ENCODE measurements around the gene FSCN2. TPM values are rescaled to one million over a fixed set of nuclear protein-coding genes. Genes with fewer than 3 reads are reported as not detected.

The FSCN2 gene
- total RNA-seq, 1 donor from 2014 or later: 6.6 TPM

DNA sequence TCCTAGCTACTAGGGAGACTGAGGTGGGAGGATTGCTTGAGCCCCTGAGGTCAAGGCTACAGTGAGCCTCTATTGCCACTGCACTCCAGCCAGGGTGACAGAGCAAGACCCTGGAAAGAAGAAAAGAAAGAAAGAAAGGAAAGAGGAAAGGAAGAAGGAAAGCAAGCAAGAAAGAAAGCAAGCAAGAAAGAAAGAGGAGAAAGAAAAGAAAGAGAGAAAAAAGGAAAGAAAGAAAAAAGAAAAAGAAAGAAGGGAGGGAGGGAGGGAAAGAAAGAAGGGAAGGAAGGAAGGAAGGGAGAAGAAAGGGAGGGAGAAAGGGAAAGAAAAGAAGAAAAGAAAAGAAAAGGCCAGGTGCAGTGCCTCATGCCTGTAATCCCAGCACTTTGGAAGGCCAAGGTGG lies 24.6 kb upstream of the FSCN2 start:
- H3K27ac ChIP-seq: no peak overlapping the region
- peaks cover 2% of the 10 kb centered on the region for H3K4me1 ChIP-seq
- no peaks in the 10 kb centered on the region for H3K9me3 ChIP-seq
- no peaks in the 10 kb centered on the region for H3K27me3 ChIP-seq
- TF ChIP-seq, protein P1, sequence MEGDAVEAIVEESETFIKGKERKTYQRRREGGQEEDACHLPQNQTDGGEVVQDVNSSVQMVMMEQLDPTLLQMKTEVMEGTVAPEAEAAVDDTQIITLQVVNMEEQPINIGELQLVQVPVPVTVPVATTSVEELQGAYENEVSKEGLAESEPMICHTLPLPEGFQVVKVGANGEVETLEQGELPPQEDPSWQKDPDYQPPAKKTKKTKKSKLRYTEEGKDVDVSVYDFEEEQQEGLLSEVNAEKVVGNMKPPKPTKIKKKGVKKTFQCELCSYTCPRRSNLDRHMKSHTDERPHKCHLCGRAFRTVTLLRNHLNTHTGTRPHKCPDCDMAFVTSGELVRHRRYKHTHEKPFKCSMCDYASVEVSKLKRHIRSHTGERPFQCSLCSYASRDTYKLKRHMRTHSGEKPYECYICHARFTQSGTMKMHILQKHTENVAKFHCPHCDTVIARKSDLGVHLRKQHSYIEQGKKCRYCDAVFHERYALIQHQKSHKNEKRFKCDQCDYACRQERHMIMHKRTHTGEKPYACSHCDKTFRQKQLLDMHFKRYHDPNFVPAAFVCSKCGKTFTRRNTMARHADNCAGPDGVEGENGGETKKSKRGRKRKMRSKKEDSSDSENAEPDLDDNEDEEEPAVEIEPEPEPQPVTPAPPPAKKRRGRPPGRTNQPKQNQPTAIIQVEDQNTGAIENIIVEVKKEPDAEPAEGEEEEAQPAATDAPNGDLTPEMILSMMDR (IDR thresholded peaks at IDR 0.05): no peak
- TF ChIP-seq POLR2AphosphoS5 (IDR thresholded peaks at IDR 0.05; ENCODE audit: insufficient read depth in 1 of 2, low read depth in 1 of 2): no peak
- TF ChIP-seq POLR2A (IDR thresholded peaks at IDR 0.05): no peak
- intact Hi-C loops (cut with DNase I): no loop called here
- H3K4me3 ChIP-seq: no peak overlapping the region
- H3K36me3 ChIP-seq: peaks cover 0 to under 1% of the 10 kb centered on the region in 2 donors
- DNase-seq (ENCODE audit: extremely low spot score in 2 of 2): no peak

DNA sequence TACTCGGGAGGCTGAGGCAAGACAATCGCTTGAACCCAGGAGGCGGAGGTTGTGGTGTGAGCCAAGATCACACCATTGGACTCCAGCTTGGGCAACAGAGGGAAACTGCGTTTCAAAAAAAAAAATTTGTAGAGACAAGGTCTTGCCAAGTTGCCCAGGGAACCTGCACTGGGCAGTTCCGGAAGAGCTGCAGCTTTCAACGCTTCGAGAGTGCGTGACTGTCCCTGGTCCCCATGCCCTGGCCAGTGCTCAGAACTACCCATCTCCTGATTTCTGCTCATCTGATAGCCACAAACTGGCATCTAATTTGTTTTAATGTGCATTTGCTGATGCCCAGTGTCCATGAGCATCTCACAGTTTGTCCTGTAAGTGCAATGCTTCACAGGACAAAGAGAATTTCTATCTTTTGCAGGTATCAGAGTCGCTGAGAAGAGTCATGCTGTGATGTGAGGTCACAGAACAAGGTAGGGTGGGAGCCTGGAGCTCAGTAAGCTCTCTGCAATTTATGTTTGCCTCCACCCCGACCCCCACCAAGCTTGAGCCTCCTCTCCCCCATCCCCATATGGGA lies 19.5 kb upstream of the FSCN2 start:
- Histone ChIP-seq H3K27ac (peak overlapping the region; percentile 98), H3K27me3 (no peaks in the 10 kb centered on the region), H3K4me1 (peaks cover 32% of the 10 kb centered on the region), H3K4me3 (peak overlapping the region; percentile 93 to 99), H3K36me3 (peaks cover 9 to 37% of the 10 kb centered on the region in 2 donors), H3K9me3 (no peaks in the 10 kb centered on the region)
- DNase-seq (ENCODE audit: extremely low spot score in 2 of 2): no peak
- TF ChIP-seq POLR2AphosphoS5 (IDR thresholded peaks at IDR 0.05; ENCODE audit: insufficient read depth in 1 of 2, low read depth in 1 of 2) (no peak), POLR2A (IDR thresholded peaks at IDR 0.05) (no peak)
- TF ChIP-seq, protein P1 (IDR thresholded peaks at IDR 0.05): no peak
- intact Hi-C loops (cut with DNase I): no loop called here

DNA sequence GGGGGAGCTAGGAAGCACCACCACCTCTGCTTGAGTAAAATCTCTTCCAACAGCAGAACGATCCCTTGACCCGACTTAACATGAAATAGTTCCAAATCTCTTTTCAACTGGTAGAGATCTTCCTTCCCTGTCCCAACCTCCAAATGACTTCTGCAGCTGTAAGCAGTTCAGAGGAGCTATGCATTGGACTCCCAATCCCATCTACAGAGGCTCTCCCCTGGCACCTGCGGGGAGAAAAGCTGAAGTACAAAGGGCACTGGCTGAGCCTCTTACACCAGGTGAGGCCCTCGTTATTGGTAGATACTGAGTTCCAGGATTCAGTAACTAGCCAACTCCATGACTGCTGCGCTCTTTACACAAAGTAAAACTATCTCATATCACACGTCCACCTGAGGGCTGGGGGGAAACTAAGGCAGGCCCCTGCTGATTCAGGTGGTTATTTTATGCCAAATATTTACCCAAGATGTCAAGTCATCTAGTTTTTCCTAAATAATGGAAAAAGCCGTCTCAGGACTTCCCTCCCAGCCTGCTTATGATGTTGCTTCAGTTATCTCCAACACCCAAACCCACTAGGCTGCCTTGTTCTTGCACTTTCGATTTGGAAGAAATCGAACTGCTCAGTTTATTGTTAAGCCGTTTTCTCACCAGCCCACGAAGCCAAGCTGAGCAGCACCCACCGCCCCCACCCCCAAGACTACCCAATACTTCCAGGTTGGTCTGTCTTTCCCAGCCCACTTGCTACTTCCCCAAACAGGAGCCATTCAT lies 18.8 kb upstream of the FSCN2 start:
- H3K9me3 ChIP-seq: no peaks in the 10 kb centered on the region
- H3K27me3 ChIP-seq: no peaks in the 10 kb centered on the region
- peak overlapping the region; percentile 98 for H3K27ac ChIP-seq
- peaks cover 9 to 37% of the 10 kb centered on the region in 2 donors for H3K36me3 ChIP-seq
- H3K4me3 ChIP-seq: peak overlapping the region; percentile 93 to 99
- H3K4me1 ChIP-seq: peaks cover 32% of the 10 kb centered on the region
- no peak for TF ChIP-seq POLR2A (IDR thresholded peaks at IDR 0.05)
- intact Hi-C loops (cut with DNase I): no loop called here
- DNase-seq (ENCODE audit: extremely low spot score in 2 of 2): no peak

DNA sequence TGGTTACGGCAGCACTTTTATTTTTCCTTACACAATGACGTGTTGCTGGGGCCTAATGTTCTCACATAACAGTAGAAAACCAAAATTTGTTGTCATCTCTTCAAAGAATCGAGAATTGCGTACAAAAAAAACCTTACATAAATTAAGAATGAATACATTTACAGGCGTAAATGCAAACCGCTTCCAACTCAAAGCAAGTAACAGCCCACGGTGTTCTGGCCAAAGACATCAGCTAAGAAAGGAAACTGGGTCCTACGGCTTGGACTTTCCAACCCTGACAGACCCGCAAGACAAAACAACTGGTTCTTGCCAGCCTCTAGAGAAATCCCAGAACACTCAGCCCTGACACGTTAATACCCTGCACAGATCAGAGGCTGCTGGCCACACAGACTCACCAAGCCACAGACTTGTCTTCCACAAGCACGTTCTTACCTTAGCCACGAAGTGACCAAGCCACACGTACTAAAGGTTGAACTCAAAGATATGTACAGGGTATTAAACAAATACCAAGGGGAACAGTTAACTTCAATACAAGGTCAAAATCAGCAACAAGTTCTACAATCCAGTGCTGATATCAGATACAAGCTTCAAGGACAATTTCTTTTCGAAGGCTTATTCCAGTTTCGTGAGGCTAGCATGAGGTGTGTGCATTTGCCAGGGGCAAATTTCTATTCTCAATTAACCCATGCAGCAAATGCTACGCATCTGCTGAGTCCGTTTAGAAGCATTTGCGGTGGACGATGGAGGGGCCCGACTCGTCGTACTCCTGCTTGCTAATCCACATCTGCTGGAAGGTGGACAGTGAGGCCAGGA lies 18.0 kb upstream of the FSCN2 start:
- Histone ChIP-seq H3K27me3 (no peaks in the 10 kb centered on the region), H3K4me3 (peak overlapping the region; percentile 93 to 99), H3K27ac (peak overlapping the region; percentile 98), H3K9me3 (no peaks in the 10 kb centered on the region), H3K36me3 (peaks cover 9 to 37% of the 10 kb centered on the region in 2 donors), H3K4me1 (peaks cover 32% of the 10 kb centered on the region)
- TF ChIP-seq, protein P1 (IDR thresholded peaks at IDR 0.05): no peak
- TF ChIP-seq POLR2AphosphoS5 (IDR thresholded peaks at IDR 0.05; ENCODE audit: insufficient read depth in 1 of 2, low read depth in 1 of 2) (no peak), POLR2A (IDR thresholded peaks at IDR 0.05) (no peak)
- intact Hi-C loops (cut with DNase I): loop anchor here (2.0 to 5.0 kb wide), 2 partner anchors 42 to 113 kb away; partner anchors contain the start of gene FAAP100
- DNase-seq (ENCODE audit: extremely low spot score in 2 of 2): no peak

DNA sequence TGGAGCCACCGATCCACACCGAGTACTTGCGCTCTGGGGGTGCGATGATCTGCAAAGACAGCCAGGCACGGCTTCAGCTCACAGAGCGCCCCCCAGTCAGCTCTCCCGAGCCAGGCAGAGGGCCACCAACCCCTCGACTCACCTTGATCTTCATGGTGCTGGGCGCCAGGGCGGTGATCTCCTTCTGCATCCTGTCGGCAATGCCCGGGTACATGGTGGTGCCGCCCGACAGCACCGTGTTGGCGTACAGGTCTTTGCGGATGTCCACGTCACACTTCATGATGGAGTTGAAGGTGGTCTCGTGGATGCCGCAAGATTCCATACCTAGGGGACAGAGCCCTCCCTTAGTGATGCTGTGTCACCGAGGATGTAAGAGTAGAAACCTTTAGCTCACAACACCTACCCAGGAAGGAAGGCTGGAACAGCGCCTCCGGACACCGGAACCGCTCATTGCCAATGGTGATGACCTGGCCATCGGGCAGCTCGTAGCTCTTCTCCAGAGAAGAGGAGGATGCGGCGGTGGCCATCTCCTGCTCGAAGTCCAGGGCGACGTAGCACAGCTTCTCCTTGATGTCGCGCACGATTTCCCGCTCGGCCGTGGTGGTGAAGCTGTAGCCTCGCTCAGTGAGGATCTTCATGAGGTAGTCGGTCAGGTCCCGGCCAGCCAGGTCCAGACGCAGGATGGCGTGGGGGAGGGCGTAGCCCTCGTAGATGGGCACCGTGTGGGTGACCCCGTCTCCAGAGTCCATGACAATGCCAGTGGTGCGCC lies 17.2 kb upstream of the FSCN2 start:
- Histone ChIP-seq H3K27me3 (no peaks in the 10 kb centered on the region), H3K36me3 (peaks cover 9 to 37% of the 10 kb centered on the region in 2 donors), H3K4me1 (peaks cover 39% of the 10 kb centered on the region), H3K27ac (peak overlapping the region; percentile 98), H3K9me3 (no peaks in the 10 kb centered on the region), H3K4me3 (peak overlapping the region; percentile 93 to 99)
- TF ChIP-seq POLR2AphosphoS5 (IDR thresholded peaks at IDR 0.05; ENCODE audit: insufficient read depth in 1 of 2, low read depth in 1 of 2) (peak in 1 of 2 donors; percentile 69), POLR2A (IDR thresholded peaks at IDR 0.05) (no peak)
- TF ChIP-seq, protein P1 (IDR thresholded peaks at IDR 0.05): no peak
- intact Hi-C loops (cut with DNase I): loop anchor here (2.0 to 5.0 kb wide), 2 partner anchors 41 to 114 kb away; partner anchors contain the start of gene FAAP100
- no peak for DNase-seq (ENCODE audit: extremely low spot score in 2 of 2)
